KMS-11 (cell line): ENCODE results near the gene COL11A2.

Source experiments
- H2AFZ ChIP-seq: fragments of 200-600 bp; sonication (generic); 2 replicates; pipeline ENCODE4 v1.6.1; 2016; ENCODE audit warnings: antibody characterized with exemption, mixed run types, low read depth
- H3K27ac ChIP-seq: fragments of 200-600 bp; sonication (generic); 2 replicates; pipeline ENCODE4 v1.6.1; 2016; ENCODE audit warnings: mild to moderate bottlenecking, mixed run types
- H3K27me3 ChIP-seq: fragments of 200-600 bp; sonication (generic); 2 replicates; pipeline ENCODE4 v1.6.1; 2017; ENCODE audit warnings: mild to moderate bottlenecking, low read depth, mixed run types, moderate library complexity; ENCODE audit not compliant: insufficient read depth
- H3K36me3 ChIP-seq: fragments of 200-600 bp; sonication (generic); 2 replicates; pipeline ENCODE4 v1.6.1; 2017; ENCODE audit warnings: mild to moderate bottlenecking, mixed run types; ENCODE audit not compliant: insufficient read depth
- H3K4me1 ChIP-seq: fragments of 200-600 bp; sonication (generic); 2 replicates; pipeline ENCODE4 v1.6.1; 2016; ENCODE audit warnings: mild to moderate bottlenecking, low read depth, mixed run types; ENCODE audit not compliant: poor library complexity, severe bottlenecking
- H3K4me2 ChIP-seq: fragments of 200-600 bp; sonication (generic); 2 replicates; pipeline ENCODE4 v1.7.0; 2016; ENCODE audit warnings: mild to moderate bottlenecking, mixed run types
- H3K4me3 ChIP-seq: fragments of 200-600 bp; sonication (generic); IDR thresholded peaks from 2 replicates; pipeline ENCODE4 v1.6.1; 2017; ENCODE audit warnings: low read depth, low read length, mixed read lengths; ENCODE audit not compliant: insufficient read depth
- H3K79me2 ChIP-seq: fragments of 200-600 bp; sonication (generic); 2 replicates; pipeline ENCODE4 v1.6.1; 2016; ENCODE audit warnings: low read depth, mixed run types; ENCODE audit not compliant: insufficient read depth
- H3K9ac ChIP-seq: fragments of 200-600 bp; sonication (generic); 2 replicates; pipeline ENCODE4 v1.6.1; 2016; ENCODE audit warnings: mild to moderate bottlenecking, mixed run types
- H4K20me1 ChIP-seq: fragments of 200-600 bp; sonication (generic); 2 replicates; pipeline ENCODE4 v1.6.1; 2016; ENCODE audit warnings: mild to moderate bottlenecking, mixed run types; ENCODE audit not compliant: insufficient read depth
- TF ChIP-seq, protein P1 (sequence below): fragments of 200-600 bp; sonication (generic); conservative IDR thresholded peaks from 2 replicates; pipeline ENCODE4 v1.6.1; 2017; ENCODE audit warnings: low read depth, mild to moderate bottlenecking, antibody characterized with exemption, low read length, moderate library complexity, mixed read lengths

Gene COL11A2

DNA sequence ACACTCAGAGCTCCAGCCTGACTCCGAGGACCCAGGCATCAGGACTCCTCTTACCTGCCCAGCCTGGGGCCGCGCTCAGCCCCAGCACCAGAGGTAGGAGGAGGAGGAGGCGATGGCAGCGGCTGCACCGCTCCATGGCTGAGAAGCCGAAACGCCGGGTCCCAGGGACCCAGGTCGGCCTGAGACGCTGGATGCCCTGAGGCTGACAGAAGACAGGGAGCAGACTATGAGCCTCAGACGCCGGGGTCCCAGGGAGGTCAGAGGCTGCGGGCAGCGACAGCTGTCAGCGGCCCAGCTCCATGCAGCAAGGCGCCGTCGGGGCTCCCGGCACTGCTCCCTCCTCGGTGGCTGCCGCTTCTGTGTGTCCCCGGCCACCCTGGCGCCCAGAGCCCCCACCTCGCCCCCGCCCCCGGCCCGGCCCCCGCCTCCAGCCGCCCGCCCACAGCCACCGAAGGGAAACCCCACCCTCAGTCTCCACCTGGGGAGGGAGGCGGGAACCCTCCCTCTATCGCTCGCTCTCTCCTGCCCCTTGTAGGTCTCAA, at the start of gene COL11A2:
Gene COL11A2 (minus strand): TSS at position 363 of the 542 bp plus-strand sequence. CDS start 227 bp downstream, at position 136.
- Histone ChIP-seq H3K27ac (no peak within 1 kb of the TSS), H3K9ac (no peak within 1 kb of the TSS), H4K20me1 (no peaks in the 10 kb centered on the region), H3K4me1 (no peaks in the 10 kb centered on the region), H3K4me3 (no peak within 1 kb of the TSS), H3K79me2 (no peaks in the 10 kb centered on the region), H3K4me2 (no peak within 1 kb of the TSS), H2AFZ (no peak within 1 kb of the TSS), H3K27me3 (no peaks in the 10 kb centered on the region), H3K36me3 (no peaks in the 10 kb centered on the region)
- TF ChIP-seq, protein P1, sequence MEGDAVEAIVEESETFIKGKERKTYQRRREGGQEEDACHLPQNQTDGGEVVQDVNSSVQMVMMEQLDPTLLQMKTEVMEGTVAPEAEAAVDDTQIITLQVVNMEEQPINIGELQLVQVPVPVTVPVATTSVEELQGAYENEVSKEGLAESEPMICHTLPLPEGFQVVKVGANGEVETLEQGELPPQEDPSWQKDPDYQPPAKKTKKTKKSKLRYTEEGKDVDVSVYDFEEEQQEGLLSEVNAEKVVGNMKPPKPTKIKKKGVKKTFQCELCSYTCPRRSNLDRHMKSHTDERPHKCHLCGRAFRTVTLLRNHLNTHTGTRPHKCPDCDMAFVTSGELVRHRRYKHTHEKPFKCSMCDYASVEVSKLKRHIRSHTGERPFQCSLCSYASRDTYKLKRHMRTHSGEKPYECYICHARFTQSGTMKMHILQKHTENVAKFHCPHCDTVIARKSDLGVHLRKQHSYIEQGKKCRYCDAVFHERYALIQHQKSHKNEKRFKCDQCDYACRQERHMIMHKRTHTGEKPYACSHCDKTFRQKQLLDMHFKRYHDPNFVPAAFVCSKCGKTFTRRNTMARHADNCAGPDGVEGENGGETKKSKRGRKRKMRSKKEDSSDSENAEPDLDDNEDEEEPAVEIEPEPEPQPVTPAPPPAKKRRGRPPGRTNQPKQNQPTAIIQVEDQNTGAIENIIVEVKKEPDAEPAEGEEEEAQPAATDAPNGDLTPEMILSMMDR = no peak

DNA sequence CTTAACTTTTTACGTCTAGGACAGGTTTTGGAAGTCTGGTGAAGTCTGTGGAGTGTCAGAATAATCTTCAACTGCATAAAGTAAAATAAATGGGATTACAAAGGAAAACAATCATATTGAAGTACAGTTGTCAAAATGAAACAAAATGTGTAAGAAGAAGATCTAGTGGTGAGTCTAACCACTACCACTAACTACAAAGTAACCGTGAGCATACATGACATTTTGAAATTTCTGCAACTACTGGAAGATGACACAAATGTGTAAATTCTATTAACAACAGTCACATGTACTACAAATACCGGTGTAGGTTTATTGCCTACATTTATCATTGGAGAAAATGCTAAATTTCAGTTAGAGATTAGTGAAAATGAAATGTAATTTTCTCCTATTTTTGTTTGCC, 49.7 kb upstream of the COL11A2 start:
- Histone ChIP-seq H4K20me1 (no peaks in the 10 kb centered on the region), H3K36me3 (no peaks in the 10 kb centered on the region), H3K4me2 (no peak overlapping the region), H3K4me3 (no peak overlapping the region), H3K9ac (no peak overlapping the region), H3K27me3 (no peaks in the 10 kb centered on the region; the same call in 1 of the 2 replicates), H2AFZ (no peak overlapping the region), H3K4me1 (no peaks in the 10 kb centered on the region), H3K79me2 (no peaks in the 10 kb centered on the region), H3K27ac (no peak overlapping the region)
- TF ChIP-seq, protein P1 = no peak

DNA sequence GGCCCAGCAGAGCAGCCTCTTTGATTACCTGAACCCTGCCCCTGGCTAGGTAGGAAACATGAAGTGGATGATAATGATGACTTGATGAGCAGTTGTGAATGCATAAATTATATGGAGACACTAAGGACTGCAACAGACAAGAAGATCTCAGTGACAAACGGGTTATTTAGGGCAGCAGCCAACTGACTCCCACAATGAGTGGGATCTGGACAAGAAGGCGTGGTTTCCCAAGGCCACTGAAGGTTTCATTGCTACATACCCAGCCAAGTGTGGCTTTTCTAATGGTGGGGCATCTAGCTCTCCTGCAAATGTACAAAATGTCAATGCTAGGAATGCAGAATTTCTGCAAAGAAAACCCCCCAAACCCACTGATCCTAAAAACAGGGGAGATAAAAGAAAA, 45.5 kb upstream of the COL11A2 start:
- Histone ChIP-seq H3K4me2 (no peak overlapping the region), H3K4me1 (no peaks in the 10 kb centered on the region), H4K20me1 (no peaks in the 10 kb centered on the region), H3K36me3 (no peaks in the 10 kb centered on the region), H3K27me3 (no peaks in the 10 kb centered on the region; the same call in 1 of the 2 replicates), H3K4me3 (no peak overlapping the region), H3K79me2 (no peaks in the 10 kb centered on the region), H2AFZ (no peak overlapping the region), H3K27ac (no peak overlapping the region), H3K9ac (no peak overlapping the region)
- TF ChIP-seq, protein P1 = no peak

DNA sequence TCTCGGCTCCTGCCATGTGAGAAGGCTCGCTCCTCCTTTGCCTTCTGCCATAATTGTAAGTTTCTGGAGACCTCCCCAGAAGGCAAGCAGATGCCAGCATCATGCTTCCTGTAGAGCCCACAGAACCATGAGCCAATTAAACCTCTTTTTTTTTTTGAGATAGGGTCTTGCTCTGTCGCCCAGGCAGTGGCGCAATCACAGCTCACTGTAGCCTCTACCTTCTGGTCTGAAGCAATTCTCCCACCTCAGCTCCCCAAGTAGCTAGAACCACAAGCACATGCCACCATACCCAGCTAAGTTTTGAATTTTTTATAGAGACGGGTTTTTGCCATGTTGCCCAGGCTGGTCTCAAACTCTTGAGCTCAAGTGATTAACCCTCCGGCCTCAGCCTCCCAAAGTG, 44.6 kb upstream of the COL11A2 start:
- Histone ChIP-seq H3K9ac (no peak overlapping the region), H3K4me3 (no peak overlapping the region), H4K20me1 (no peaks in the 10 kb centered on the region), H3K36me3 (no peaks in the 10 kb centered on the region), H3K4me1 (no peaks in the 10 kb centered on the region), H3K79me2 (no peaks in the 10 kb centered on the region), H3K27me3 (no peaks in the 10 kb centered on the region), H3K27ac (no peak overlapping the region), H3K4me2 (no peak overlapping the region), H2AFZ (no peak overlapping the region)
- TF ChIP-seq, protein P1 = no peak
